ENCODE measurements around the gene SDK1.

- TF ChIP-seq POLR2A (IDR thresholded peaks at IDR 0.05) (no peak), CTCF (IDR thresholded peaks at IDR 0.05) (no peak)
Measured at GRCh38 chr7:3688071-3688470, 387.0 kb downstream of the SDK1 start.
